GM18519 (cell line): ENCODE results near the gene IRS2.

Experiments
- ATAC-seq: cut with Tn5 transposase; IDR thresholded peaks from one replicate; pipeline ENCODE4 v1.9.1; 2021; ENCODE audit warnings: mild to moderate bottlenecking, moderate library complexity; ENCODE audit not compliant: unreplicated experiment, low FRiP score

Gene IRS2

GRCh38 chr13:109781384-109782065, 4.9 kb downstream of the IRS2 start:
- no peak for ATAC-seq

DNA sequence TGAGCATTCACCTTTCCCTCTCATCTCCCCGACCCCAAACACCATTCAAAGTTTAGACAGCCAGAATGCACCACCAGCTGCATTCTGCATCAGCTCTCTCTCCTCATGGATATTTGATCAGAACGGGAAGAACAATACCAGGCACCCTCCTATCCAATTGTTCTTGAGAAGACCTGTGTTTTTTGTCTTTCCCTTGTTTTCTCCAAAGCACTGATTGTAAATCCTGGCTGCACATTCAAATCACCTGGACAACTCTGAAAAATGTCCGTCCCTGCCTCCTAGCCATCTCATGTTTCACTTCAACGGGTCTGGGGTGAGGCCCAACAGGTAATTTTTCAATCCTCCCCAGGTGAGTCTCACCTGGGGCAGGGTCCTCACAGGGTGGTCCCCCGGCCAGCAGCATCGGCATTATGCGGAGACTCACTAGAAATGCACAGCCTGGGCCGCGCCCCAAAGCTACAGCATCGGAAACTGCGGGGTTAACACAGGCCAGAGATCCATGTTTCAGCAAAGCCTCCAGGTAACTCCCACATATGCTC, 5.5 kb downstream of the IRS2 start:
- no peak for ATAC-seq

GRCh38 chr13:109779876-109780510, 6.4 kb downstream of the IRS2 start:
- ATAC-seq: no peak

DNA sequence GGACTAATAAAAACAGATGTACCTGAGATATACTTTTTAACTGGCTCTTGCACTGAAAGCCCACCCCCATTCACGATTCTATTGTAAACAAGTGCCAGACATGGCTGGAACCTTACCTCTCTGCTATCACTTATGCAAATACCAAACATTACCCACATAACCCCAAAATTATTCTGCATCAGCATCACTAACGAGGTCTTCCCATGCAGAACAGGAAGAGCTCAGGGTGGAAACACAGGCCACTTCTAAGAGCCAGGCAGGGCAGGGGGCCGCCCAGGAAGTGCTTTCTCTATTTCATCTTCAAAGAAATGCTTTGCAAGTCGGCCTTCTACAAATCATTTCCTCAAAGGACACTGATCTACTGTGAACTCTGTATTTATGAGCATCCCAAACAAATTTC, 7.3 kb downstream of the IRS2 start:
- ATAC-seq: no peak

- ATAC-seq: no peak
These were observed 8.3 kb downstream of the IRS2 start for GRCh38 chr13:109778102-109778542.

DNA sequence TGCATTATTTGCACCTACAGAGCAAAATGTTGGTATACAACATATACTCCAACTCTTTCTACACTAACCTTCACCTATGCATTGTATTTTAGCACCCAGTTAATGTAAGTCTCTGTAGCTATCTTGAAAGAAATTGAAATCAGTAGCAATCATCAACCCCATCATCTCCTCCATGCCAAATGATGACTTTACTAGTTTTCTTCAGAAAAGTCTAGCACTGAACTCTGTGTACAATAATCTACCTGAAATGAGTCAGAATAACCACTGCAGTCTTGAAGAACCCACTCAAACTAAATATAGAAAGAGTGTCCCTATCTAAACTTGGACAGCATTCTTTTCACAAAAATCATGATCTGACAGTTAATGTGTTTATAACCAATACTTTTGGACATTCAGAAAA, 9.8 kb downstream of the IRS2 start:
- ATAC-seq: peak; percentile 56

- ATAC-seq: no peak
These were observed 12.6 kb downstream of the IRS2 start for GRCh38 chr13:109773786-109774185.

- ATAC-seq: no peak
These were observed 13.1 kb downstream of the IRS2 start for GRCh38 chr13:109773276-109773675.

DNA sequence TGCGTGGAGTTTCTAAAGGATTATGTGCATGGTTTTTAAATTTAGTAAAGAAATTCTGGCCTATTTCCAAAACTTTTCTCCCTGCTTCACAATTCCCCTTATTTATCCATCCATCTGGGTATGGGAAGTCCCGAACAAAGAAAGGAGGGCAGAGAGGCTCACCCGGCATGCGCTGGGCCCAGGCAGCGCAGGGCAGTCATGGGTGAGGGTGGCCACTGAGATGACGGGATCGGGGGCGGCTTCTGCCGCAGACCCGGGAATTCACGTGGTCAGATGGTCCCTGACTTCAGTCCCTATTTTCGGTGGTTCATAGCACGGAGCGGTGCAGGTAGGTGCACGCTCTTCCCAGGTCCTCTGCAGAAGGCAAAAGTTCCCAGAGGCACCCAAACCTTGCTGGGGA, 14.5 kb downstream of the IRS2 start:
- no peak for ATAC-seq

GRCh38 chr13:109770436-109770835, 15.9 kb downstream of the IRS2 start:
- ATAC-seq: no peak

DNA sequence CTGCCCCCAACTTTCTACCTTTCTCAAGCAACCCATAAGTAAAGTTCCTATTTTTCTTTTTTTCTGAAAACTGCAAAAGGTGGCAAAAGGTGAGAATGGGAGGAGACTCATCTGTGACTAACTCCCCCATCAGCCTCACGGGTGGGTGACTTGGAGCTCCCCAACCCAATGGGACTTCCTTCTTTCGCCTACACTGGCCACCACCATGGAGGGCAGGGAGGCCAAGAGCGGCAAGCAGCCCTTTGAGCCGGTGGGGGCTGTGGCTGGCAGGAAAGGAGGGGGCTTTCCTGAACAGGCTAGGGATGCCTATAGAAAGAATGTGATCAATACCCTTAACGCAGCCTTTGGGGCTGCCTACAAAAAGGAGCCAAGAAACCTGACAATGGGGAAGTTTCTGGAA, 16.5 kb downstream of the IRS2 start:
- no peak for ATAC-seq

DNA sequence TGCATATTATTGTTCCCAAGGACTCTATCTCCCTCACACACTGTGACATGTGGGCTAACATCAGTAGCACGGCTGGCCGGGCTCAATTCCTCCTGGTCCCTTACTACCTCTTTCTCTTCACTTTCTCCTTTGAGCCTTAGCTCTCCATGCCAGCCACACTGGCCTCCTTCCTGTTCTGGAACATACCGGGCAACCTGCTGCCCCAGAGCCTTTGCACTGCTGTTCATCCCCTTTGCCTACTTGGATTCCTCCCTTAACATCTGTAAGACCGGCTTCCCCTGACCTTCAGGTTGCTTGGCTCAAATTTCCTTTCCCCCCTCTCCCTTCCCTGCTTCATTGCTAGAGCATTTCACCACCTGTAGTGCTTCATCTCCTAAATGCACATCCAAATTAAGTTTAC, 17.1 kb downstream of the IRS2 start:
- no peak for ATAC-seq

DNA sequence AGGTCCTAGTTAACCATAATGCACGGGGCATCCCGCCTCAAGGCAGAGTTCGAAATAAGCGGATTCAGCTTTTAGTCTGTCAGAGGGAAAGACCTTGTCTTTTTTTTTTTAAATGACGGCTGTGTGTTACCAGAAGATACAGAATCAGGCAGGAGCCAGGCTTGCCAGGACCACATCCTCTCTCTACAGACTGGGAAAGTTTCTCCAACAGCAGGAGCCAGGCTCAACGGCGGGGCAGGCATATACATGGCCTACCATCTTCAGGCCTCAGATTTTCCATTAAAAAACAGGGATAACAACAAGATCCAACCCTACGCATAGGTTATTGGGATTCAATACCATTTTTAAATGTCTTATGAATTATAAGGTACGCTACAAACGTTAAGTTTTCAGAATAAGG, 17.8 kb downstream of the IRS2 start:
- ATAC-seq: no peak

DNA sequence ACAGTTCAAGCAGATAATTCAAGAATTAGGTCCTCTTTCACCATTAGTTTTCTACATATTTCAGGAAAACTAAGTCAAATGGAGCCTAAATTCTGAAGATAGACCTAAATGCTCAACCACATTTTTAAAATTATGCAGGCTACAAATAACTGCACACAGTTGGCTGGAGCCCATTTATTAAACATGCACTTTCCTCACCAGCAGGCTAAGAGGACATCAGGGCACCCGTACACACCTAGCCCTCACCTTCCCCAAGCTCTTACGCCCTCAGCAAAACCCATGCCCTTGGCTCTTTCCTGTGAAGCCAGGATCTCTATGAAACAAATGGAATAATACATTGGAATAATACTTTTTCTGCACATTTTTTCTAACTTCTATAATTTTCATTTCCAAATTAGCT, 18.2 kb downstream of the IRS2 start:
- no peak for ATAC-seq

DNA sequence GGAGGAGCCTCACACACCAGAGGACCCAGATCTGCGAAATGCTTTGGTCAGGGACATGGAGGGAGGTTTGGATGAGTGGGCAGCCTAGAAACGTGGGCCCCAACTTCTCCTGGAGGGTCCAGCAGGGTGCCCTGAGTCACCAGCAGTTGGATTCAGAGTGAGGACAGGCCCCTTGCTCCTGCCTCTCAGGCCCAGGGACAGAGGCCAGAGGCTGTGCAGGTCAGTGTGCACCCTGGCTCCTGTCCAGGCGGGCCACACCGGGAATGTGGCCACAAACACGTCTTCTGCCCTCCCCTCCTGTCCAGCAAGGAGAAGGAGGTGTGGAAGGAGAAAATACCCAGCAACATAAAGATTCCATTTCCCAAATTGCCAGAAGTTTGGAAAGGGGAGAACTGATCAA, 19.4 kb downstream of the IRS2 start:
- ATAC-seq: no peak

DNA sequence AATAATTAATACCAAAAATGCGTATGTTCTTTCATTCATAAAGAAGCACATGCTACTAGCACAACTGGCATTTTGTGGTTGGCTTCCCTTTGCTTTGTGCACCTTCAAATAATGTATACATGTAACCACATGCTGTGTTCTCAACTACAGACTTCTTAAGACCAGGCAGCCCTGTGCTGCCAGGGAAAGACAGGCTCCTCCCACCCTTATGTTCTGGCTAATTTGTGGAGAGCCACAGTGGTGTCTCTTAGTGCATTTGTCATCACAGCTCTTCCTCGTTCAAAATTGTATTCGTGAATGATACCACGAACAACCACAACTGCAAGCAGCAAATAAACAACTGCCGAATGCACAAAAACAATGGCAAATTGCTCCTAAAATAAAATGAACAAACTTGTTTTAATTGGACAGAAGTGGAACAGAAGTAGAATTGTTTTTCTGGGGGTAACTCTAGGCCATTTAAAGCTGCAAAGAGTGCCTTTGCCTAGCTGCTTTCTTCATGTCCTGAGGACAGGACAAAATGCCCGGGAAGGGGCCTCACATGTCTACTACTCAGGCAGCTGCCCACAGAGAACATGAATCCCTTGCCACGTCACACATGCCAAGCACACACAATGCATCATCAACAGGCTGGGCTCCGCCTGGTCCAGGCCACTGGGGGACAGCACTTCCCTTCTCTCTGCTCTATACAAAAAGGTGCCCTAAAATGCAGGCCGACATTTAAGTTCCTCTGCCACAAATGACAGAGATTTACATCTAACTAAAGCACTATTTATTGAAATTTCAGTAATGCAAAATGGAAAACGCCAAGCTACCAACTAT, 21.7 kb downstream of the IRS2 start:
- ATAC-seq: no peak

DNA sequence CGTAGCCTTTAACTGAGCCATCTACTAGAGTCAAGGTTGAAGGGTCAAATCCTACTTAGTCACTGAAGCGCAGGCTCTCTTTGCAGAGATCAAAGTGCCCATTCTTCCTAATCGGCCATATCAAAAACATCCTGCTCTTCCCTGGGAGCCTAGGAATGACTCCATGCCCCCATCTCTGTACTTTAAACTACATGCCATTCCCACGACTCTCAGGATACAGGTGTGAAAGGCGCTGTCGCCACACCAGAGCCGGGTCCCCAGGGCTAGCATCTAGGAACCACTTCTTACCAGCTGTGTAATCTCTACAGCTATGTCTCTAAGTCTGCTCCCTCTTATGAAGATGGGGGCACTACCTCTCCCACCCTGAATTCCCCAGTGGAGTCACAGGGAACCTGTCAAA, 22.3 kb downstream of the IRS2 start:
- no peak for ATAC-seq

- no peak for ATAC-seq
These were observed 23.6 kb downstream of the IRS2 start for GRCh38 chr13:109762791-109763190.

- no peak for ATAC-seq
These were observed 24.7 kb downstream of the IRS2 start for GRCh38 chr13:109761695-109762094.

- ATAC-seq: no peak
These were observed 25.4 kb downstream of the IRS2 start for GRCh38 chr13:109760951-109761350.

- ATAC-seq: no peak
These were observed 26.0 kb downstream of the IRS2 start for GRCh38 chr13:109760402-109760801.
